ENCODE results near the gene GRIK3.

The GRIK3 gene

DNA sequence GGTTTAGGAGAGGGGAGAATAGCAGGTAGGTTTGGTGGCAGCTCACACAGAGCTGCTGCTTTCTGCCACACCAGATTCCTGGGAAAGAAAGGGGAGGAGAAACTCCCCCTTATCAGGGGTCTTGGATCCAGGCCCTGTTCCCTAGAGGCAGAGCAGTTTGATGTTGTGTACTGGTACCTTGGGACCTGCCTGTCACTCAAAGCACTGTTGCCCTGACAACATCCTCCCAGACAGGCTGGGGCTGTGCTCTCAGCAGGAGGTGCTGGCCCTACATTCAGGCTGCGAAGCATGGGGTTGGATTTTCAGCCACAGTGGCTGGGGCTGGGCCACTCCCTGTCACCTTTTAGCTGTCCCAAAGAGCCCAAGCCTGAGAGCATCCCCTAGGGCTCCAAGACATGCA, 188.0 kb downstream of the GRIK3 start:
- DNase-seq: no peak

DNA sequence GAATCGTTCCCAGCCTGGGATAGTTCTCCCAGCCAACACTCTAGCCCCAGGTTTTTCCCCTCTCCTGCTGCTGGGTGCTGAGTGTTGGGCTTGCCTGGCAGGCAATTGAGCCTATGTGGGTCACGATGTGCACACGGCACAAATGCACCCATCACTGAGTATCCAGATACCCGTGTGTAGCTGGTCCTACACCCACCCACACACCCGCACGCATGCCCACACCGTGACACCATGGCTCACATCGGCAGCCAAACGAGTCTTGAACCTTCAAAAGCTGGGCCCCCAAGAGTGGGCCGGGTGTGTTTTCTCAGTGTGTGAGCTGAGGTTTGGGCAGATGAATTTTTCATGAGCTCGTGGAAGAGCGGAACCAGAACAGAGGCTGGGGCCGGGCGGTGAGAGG, 188.5 kb downstream of the GRIK3 start:
- DNase-seq: no peak

DNA sequence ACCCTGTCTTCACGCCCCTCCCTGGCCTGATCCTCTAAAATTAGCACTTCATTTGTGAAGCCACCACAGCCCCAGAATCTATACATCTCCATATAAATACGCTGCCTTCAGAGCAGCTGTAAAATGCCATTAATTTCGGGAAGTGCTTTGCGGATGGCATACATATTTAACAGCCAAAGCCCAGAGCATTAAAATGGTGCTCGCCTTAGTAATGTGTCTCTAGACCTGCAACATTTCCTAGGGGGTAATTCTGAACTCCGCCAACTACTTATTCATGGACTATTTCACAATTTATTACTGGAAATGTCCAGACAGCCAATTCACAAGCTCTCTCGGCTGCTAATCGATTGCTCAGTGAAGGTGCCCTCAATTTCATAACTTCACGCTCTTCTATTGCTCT, 189.4 kb downstream of the GRIK3 start:
- DNase-seq: no peak

DNA sequence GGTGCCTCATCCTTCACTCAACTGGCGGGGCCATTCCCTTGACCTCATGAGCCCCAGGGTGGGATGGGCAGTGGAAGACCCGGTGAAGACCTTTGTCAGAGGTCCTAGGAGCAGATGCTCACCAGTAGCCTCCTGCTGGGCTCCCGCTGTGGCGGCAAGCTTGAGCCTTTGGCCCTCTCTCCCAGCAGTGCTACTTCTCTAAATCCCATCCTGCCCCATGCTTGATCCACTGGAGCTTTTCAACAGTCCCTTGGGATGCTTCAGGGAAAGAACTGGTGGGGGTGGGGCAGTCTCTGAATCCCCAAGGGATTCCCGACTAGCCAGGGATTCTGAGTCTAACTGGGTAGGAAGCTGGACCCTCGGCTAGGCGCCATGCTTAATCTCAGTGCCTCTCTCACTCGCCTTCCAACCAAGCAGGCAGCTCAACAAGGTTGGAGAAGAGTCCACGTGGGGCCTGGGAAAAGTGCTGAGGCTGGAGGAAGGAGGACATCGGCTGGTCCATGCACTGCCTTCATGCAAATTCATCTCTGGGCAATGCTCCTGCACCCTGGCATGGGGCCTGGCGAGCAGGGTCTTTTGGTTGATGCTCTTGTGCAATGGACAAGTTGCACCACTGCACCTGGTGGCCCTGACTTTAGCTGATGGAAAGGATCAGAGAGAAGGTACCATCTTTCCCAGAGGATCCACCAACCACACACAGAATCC, 190.3 kb downstream of the GRIK3 start:
- no peak for DNase-seq

DNA sequence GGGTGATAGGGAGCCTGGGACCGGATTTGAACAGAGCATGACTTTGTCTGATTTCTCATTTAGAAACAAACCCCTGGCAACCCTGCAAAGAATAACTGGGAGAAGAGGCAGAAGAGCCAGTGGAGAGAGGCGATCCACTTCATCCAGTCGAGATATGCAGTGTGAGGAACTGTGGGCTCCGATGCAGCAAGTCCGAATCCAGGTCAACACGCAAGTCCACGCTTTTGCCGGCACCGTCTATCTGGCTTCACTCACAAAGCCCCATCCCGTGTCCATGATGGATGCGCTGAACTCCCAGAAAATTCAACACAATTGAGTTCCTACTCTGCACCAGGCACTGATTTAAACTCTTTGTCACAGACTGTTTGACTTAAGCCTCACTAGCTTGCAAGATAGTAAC, 191.3 kb downstream of the GRIK3 start:
- DNase-seq: no peak

DNA sequence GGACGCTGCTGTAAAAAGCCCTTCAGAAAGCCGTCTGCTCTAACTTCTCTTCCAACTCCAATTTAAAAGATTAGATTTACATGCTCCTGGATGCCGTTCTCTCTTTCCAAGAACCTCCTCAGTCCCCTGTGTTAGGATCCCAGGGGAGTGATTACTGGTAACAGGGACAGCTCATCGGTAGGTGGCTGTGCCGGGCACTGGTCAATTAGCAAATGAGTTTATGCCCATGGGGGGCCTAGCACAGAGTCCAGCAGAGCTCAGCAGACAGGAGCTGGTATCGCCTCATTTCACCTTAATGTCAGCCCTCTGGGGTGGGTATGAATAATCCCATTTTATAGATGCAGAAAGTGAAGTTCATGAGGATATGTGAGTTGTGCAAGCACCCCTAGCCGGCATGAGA, 191.9 kb downstream of the GRIK3 start:
- DNase-seq: no peak

DNA sequence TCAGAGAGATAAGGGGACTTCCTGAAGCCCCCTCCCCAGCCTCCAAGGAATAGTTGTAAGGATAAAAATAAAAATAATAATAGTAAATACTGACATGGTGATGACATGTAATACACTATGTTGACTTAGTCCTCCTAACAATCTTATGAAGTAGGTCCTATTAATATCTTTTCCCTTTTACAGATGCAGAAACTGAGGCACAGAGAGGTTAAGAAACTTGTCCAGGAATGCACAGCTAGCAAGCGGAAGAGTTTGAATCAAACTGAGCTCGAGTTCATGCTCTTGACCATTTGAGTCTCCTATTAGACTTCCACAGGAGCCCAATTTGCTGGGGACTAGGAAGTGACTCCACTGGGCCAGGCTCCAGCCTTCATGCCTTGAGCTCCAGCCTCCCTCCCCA, 194.8 kb downstream of the GRIK3 start:
- DNase-seq: no peak

DNA sequence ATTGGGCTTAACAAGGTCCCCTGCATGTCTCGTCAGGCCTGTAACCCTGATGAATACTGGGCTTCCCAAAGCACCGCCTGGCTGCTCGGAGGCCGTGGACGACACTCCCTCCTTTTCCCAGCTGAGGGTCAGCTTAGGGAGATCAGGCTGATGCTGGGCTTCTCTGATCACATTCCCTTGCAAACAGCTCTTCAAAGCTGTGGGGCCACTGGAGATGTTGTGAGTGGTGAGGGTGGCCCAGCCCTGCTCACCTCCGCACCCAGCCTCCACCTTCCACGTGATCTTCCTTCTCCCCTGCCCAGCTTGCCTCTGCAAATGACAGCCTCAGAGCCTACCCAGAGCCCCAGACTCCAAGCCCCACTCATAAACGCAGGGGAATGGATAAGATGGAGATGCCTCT, 195.4 kb downstream of the GRIK3 start:
- no peak for DNase-seq

DNA sequence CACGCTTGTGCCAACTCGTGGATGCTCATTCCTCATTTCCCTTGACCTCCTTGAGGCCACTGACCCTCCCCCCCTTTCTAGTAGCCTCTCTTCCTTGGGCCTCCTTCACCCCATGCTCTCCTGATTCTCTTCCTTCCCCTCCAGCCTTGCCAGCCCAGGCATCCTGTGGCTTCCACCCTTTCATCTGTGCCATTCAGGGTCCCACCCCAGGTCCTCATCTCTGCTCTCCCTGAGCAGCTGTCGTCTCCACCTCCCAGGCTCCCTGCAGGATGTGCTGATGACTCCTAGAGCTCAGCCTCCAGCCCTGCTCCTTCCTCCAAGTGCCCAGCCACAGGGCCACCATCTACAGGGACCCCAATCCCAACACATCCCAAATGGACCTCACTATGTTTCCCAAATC, 197.4 kb downstream of the GRIK3 start:
- DNase-seq: no peak

DNA sequence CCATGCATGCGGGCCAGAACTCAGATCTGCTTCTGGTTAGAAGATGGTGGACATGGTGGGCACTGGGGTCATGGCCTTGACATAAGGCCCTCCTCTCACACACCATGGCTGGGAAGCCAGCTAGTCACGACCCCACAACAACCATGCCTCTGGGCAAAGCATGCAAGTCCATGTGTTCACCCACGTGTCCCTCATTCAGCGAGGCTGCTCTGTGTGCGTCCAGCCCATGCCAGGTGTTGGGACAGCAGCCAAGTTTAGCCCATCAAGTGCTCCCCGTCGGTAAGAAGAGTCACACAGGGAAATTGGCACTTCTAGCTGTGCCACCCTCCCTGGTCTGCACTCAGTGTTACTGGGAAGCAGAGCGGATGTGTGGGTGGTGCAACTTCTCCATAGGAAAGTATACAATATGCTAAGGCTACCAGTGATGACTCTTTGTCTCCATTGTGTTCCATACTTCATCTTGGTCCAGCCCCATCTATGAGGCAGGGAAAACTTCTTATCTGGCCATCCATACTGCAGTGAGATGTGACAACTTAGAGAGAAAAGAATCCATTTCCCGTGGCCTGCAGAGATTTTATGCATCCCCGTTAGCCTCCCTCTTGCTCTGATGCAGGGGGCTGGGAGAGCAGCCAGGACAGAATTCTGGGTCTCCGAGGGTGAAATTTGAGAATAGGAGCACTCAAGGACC, 198.0 kb downstream of the GRIK3 start:
- no peak for DNase-seq

DNA sequence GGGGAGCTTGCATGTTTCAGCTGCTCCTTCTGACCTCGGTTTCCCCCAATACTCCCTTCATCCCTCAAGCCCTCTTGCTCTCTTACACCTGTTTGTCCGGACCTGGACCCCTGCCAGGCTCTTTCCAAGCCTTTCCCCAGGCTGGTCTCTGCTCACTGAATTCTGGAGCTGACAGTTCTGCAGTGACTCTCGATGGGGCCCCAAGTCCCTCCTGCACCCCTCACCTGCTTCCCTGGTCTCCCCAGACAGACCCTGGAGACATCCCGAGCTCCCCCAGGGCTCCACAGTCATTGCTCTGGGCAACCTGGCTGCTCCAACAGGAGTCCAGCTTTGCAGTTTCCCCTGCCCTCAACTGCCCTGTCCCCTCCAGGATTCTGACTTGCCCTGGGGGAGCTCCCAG, 198.6 kb downstream of the GRIK3 start:
- no peak for DNase-seq

DNA sequence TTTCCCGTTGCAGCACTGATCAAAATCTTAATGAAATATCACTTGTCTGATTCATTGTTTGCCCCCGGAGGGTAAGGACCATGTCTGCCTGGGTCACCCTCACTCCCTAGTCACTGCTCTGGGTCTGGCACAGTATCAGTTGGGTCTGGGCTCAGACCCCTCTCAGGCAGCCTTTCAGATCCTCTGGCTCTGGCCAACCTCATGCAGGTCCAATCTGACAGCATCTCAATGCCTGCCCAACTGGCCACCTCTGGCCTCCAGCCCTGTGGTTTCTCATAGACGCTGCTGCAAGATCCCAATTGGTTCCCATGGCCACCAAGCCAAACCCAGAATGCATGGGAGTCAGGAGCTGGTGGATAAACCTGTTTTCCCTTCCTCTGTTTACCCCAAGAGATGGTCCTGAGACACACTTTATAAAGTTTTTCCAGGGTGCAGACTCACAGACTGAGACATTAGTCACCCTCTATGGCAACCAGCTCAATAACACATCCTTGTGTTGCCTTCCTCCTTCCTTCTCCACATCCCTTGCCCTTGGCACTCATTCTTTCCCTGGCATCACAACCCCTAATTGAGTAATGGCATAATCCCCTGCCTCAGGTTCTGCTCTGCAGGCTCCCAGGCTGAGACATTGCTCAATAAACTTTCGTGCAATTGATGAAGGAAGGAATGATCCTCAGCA, 199.2 kb downstream of the GRIK3 start:
- DNase-seq: no peak

DNA sequence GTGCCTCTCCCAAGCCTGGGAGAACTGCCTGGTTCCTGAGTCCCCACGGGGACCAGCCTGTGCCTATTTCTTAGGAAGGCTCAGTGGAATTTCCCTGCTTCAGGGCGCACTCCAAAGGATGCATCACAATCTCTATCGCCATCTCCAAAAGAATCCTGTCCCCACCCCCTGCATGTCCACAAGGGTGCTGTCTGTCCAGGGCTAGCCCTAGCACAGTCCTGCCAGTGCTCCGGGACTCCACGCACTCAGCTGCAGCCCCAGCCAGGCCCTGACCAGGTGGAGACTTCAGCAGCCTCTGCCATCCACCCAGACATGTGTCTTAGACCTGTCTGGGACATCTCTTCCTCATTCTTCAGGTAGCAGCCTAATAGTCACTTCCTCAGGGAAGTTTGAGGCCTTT, 199.7 kb downstream of the GRIK3 start:
- DNase-seq: no peak

DNA sequence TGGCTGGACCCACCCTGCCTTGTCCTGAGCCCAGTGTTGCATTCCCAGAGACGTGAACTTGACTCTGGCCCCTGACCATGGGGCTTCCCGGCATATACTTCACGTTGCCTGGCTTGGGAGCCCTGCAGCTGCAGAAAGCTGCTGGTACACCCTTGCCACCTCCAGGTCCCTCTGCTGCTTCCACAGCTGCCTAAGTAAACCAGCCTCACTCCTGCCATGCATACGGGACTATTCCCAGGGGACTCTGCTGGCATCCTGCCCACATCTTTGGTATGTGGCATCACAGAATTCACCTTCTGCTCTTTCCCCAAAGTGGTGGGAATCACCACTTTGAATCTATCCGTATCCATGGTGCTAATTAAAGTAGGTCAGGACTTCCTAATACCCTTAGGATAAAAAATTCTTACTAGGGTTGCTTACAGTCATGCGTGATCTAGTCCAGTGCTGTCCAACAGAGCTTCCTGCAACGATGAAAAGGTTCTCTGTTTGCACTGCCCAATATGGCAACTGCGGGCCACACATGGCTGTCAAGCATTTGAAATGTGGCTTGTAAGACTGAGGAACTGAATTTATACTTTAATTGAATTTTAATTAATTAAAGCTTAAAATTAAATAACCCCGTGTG, 203.0 kb downstream of the GRIK3 start:
- DNase-seq: no peak

DNA sequence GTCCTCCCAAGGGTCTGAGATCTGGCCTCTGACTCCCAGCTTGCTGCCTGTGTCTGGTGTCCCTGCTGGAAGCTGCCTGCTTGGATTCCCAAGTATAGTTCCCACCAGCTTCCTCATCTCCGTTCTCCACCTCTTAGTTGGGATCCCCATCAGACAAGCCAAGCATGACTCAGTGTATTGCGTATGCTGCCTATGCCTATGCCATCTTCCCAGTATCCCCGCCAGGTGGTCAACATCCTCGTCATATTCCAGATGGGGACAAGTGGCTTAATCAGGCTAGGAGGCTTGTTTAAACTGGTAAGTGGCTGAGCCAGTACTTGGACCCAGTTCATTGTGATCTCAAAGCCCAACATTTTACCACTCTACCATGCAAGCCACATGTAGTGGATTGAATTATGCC, 204.4 kb downstream of the GRIK3 start:
- DNase-seq: no peak

DNA sequence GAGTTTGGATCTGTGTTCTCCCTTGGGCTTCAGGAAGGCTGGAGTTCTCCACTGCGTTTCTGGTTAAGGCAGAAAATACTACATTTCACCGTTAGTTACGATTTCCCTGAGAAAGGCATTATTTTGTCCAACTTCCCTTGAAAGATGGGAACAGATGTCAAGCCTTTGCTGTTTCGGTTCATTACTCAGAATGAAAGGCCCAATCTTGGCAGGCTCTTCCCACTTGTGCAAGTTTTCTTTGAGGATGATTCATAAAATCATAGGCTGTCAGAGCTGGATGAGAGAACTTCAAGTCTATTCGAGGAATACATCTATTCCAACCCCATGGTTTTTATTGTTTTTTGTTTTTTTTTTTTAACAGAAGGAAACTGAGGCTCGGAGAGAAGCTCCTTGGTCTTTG, 205.2 kb downstream of the GRIK3 start:
- no peak for DNase-seq

DNA sequence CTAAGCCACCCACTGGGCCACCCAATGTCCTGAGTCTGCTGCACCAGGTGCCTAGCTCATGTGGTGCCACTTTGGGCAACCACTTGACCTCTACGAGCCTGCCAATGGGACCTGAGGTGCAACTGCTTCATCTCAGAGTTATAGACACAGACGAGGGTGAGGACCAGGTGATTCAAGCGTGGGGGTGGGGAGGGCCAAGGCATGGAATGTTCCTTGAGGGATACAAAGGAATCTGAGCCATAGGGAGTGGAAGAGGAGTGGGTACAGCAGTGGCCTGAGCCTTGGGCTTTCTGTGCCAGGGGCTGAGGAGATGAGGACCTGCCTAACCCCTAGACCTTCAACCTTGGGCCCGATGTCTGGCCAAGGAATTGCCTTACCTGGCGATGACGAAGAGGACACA, 209.1 kb downstream of the GRIK3 start:
- DNase-seq: no peak

DNA sequence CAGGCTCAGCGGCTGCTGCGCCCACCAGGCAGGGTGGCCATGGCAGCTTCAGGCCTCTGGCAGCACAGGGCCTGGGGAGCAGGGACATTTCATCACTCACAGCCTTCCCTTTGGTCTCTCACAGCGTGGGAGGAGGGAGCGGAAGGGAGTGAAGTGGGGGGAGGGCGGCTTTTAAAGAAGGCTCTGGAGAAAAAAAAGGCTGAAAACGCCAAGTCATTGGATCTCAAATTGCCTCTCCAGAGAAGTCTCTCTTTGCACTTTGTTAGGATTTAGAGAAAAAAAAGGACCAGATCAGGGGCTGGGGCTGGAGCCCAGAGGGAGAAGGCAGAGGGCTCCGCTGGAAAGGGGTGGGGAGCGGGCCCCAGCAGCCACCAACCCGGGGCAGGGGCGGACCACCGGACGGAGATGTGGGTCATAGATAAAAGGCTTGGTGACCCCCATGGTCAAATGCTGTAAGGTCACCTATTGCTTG, 209.9 kb downstream of the GRIK3 start:
- no peak for DNase-seq

DNA sequence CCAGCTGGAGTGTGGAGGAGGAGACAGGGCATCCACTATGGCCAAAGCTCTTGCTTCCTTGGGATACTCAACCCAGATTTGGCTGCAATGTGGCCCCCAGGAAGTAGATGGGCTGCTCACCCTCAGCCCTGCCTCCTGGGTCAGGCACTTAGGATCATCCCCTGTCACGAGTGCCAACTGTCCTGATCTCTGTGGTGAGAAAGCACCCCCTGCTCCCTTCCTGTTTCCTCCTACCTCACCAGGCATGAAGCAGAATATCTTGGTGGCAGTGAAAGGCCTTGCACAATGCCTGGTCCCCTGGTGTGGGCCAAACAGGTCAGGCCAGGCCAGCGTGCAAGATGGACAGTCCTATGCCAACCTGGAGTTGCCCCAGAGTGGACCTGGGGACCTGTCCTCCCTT, 211.7 kb downstream of the GRIK3 start:
- no peak for DNase-seq

DNA sequence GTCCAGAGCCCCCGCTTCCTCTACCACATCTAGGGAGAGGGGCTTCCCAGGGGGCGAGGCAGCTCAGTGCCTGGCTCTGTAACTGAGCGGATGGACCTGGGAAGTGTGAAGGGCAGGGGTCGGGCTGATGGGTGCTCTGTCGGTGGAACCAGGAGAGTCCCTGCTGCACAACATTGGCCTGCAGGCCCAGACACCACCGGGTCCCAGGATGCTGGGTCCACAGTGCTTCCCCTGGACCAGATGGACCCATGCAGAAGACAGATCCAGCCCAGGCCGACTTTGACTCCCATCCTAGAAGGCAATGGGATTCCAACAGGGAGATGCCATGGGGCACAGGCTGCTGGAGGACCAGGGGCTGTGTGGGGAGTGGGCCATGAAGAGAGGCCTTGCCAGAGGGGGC, 212.9 kb downstream of the GRIK3 start:
- no peak for DNase-seq

DNA sequence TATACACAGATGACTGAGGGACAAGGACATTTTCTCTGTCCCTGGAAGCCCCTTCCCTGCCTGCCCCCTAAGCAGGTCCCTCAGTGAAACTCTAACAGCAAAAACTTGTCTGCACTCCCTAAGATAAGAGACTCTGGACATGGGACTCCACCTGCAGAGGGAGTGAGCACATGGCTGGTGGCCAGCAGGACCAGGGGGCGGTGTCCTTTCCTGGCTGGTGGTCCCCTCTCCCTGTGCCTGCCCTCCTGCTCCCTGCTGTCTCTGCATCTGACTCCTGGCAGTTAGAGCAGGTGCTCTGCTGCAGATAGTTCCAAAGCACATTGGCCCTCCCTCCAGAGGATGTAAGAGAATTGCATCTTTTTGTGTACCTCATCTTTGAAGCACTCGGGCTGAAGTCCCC, 215.5 kb downstream of the GRIK3 start:
- no peak for DNase-seq

DNA sequence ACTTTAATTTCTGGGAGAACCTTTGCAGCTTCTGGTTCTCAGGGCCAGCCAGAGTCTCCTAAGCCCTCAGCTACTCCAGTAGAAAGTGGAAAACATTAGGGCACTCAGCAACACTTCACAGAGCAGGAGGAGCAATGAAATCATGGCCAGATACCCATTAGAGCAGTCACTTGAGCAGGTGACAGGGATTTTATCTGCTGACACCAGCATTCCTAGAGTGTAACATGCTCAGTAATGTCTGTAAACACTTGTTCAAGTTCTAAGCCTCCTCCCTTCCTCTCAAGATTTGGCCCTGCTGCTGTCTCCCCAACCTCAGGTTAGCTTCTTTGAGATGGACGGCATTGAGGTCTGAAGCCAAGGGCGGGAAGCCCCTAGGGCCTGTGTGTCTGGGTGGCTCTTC, 218.0 kb downstream of the GRIK3 start:
- no peak for DNase-seq

DNA sequence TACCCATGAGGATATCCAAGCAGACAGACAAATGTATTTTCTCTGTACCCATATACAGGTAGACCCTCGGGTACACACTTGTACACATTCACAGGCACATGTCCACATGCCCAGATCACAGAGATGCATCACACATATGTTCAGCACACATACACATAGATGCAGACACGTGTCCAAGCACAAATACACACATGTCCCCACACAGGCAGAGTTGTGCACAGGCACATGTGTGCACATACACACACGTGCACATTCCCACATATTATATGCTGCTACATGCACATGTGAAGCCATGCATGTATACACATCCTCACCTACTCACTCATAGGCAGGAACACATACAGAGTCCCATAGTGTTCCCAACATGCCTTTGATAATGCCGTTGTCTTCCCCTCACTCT, 219.5 kb downstream of the GRIK3 start:
- no peak for DNase-seq

DNA sequence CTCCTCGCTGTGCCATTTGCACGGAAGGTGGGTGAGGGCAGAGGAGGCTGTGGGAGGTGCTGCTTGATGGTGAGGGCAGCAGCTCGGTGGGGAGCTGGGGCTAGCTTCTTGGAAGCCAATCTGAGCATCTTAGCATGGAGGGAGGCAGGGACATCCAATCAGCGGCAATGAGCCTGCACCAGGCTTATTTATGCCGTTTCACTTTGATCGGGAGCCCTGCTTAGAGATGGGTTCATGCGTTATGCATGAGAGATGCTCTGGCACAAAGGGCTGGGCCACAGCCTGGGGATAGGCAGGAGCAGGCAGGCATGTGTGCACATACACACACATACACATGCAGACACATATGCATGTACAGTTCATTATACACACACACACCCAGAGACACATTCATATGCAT, 220.2 kb downstream of the GRIK3 start:
- no peak for DNase-seq
